NCI-H1417 treated with DMSO at 0.1 percent for 48 hours (cell line): ENCODE data around the gene ZNF541.

Experiments used
- DNase-seq: peaks from one replicate; lab custom pipeline; 2025; lab: John Stamatoyannopoulos, UW

Gene ZNF541

GRCh38 chr19:47573071-47574026 is at the start of gene ZNF541:
ZNF541 (minus strand) TSS chr19:47573148; CDS start chr19:47555856, 17,292 bp downstream.
- no peak for DNase-seq

- DNase-seq: no peak
Observed at GRCh38 chr19:47619763-47620162, 46.8 kb upstream of the ZNF541 start.

GRCh38 chr19:47618771-47619170 is 45.8 kb upstream of the ZNF541 start:
- no peak for DNase-seq

- DNase-seq: no peak
Observed at GRCh38 chr19:47615714-47616113, 42.8 kb upstream of the ZNF541 start.

GRCh38 chr19:47615230-47615629 is 42.3 kb upstream of the ZNF541 start:
- DNase-seq: no peak

- DNase-seq: no peak
Observed at GRCh38 chr19:47614559-47614958, 41.6 kb upstream of the ZNF541 start.

GRCh38 chr19:47614021-47614295 is 41.0 kb upstream of the ZNF541 start:
- DNase-seq: no peak

GRCh38 chr19:47613165-47614020 is 40.4 kb upstream of the ZNF541 start:
- no peak for DNase-seq

GRCh38 chr19:47610902-47611301 is 38.0 kb upstream of the ZNF541 start:
- DNase-seq: no peak

GRCh38 chr19:47609906-47610894 is 37.3 kb upstream of the ZNF541 start:
- DNase-seq: no peak

GRCh38 chr19:47608969-47609905 is 36.3 kb upstream of the ZNF541 start, which contains the start of gene BICRA:
BICRA (plus strand) TSS chr19:47609134; CDS start chr19:47673575, 64,441 bp downstream.
- peak; percentile 28 for DNase-seq

- DNase-seq: peak; percentile 46
Observed at GRCh38 chr19:47608074-47608918, 35.3 kb upstream of the ZNF541 start.

- DNase-seq: no peak
Observed at GRCh38 chr19:47607564-47608073, 34.7 kb upstream of the ZNF541 start.

- DNase-seq: no peak
Observed at GRCh38 chr19:47603706-47604565, 31.0 kb upstream of the ZNF541 start.

- no peak for DNase-seq
Observed at GRCh38 chr19:47601180-47601904, 28.4 kb upstream of the ZNF541 start.

GRCh38 chr19:47600246-47601179 is 27.6 kb upstream of the ZNF541 start:
- DNase-seq: peak; percentile 76
